ENCODE data around the gene PTPRE.
"Not testable (repeated sequence)": the region's sequence is repeated elsewhere in the genome, so short reads cannot be mapped to it uniquely, and the experiment has no call there.

Gene PTPRE

DNA sequence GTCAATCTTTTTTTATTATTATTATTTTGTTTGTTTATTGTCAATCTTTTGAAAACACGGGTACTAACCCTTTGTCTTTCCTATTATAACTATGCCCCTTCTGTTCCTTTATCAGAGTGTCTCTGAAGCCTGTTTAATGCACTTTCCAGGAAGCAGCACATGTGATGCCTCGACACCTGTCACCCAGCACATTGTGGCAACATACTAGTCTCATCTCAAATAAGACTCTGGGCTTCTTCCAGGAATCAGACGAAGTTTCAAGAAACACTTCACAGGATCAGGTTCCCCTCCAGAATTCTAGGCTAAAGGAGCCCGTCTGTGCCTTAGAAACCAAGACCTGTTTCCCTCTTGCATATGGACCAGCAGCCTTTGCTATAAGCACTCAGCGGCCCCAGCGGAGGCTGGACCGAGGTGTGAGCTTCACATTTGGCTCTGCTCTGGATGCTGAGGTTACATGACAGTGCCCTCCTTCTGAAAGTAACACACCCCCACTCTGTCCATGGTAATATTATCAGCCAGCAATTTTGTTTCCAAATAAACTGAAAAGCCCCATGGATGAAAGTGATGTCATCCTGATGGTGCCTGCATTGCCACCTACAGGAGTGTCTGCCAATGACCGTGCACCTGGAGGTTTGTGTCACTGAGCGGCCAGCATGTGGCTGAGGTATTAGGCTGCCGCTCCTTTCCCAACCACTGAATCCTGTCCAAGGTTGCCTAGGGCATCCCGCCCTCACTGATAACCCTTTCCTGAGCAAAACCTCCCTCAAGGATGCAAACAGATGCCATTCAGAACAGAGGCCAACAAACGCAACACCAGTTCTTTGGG lies 181.2 kb downstream of the PTPRE start:
- no peak for DNase-seq (ENCODE audit: low read depth in 1 of 2, low spot score in 1 of 2)

DNA sequence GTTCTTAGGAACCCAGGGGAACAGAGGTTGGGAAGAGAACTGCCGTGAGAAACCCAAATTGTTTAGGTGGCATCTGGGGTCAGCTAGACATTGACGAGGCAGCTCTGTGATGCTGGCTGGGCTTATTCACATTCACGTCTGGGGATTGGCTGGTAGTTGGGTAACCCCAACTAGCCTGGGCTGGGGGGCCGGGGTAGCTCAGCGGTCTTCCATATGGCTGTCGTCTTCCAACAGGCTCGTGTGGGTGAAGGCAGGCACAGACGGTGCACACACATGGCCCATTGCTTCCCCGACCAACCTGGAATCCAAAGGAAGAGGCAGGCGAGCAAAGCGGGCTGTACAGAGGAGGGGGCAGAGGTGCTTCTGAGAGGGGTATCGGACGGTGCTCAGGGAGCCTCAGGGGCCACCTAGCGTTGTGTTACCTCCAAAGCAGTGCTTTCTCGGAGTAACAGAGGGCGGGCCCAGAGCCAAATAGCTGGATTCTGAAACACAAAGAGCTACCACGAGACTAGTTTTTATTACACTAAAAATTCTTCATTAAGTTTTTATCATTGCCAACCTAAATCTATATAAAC lies 184.8 kb downstream of the PTPRE start:
- DNase-seq (ENCODE audit: low read depth in 1 of 2, low spot score in 1 of 2), result no peak

DNA sequence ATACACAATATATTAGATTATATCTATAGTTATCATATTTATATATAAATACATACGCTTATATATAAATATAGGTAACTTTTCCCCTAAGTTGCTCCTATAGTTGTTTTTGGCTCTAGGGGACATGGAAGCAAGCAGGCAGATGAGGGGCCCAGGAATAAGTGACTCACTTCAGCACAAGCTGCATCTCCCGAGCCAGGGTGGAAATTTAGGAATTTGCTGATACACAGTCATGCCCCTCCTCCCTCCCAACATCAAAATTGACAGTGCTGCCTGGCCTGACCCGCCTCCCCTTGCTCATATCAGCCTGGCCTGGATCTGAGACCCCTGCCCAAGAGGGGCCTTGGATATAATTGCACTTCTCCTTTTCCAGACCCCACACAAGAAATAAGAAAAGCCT lies 185.6 kb downstream of the PTPRE start:
- no peak for DNase-seq (ENCODE audit: low read depth in 1 of 2, low spot score in 1 of 2)

DNA sequence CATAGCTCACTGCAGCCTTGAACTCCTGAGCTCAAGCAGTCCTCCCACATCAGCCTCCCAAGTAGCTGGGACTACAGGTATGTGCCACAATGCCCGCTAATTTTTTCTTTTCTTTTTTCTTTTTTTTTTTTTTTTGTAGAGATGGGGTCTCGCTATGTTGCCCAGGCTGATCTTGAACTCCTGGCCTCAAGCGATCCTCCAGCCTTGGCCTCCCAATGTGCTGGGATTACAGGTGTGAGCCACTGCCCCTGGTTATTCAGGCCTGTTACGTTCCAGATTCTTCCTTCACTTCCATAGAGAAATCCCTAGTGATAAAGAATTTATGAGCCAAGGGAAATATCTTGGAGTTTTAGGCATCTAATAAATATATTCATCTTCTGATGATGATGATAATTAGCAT lies 187.7 kb downstream of the PTPRE start:
- DNase-seq (ENCODE audit: low read depth in 1 of 2, low spot score in 1 of 2), result not testable (repeated sequence)

DNA sequence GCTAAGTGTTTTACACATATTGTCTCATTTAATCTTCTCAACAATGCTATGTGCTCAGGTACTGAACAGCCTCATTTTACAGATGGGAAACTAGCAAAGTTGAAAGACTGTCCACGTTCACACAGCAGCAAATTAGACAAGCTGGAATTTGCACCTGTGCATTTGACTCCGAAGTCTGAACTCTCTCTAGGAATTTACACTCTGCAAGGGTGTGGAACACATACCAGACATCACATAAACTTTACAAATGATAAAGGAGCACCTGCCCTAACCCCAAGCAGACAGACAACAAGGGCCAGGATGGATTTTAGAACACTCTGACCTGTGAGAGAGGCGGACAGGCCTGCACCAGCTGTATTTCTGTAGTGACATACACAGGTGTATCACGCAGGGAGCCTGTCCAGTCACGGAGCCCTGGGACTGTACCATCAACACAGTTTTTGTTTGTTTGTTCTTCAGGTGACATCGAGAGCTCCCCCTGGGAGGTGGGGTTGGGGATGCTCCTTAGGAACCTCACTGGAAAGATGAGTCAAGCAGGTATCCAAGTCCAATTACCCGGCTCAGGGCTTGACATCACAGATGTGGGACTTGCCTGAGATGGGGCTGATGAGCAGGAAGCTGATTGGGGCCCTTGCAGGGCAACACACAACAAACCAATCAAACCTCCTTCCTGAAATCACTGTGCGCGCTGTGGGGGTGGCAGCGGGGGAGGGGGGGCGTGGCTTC lies 188.3 kb downstream of the PTPRE start:
- no peak for DNase-seq (ENCODE audit: low read depth in 1 of 2, low spot score in 1 of 2)

DNA sequence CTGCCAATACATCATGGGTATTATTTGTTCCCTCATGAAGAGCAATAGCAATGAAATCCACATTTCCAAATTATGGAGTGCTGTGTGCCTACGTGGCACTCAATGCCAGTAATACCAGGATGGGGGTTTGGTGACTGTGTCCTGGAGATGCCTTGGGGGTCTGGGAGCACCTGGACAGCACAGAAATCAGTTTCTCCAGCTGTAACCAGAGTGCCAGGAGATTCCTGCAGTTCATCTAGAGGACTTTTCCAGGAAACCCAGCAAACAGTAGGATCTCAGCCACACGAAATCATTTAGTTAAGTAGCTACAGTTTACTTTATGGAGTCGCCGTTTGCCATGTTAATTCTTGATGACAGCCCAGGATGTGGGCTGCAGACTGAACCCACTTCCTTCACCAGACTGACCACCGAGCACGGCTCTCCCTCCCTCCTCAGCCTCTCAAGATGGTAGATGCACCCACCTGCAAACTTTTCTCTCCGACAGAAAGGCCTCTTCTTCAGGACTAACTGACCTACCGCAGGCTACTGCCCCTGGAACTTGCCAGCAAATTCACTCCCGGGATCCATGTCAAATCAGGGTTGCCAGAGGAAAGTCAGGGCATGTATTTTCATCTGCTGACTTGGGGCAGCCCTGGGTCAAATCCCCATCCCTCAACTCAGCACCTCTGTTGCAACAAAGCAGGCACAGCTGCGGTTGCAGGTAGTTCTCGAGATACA lies 189.0 kb downstream of the PTPRE start:
- no peak for DNase-seq (ENCODE audit: low read depth in 1 of 2, low spot score in 1 of 2)

DNA sequence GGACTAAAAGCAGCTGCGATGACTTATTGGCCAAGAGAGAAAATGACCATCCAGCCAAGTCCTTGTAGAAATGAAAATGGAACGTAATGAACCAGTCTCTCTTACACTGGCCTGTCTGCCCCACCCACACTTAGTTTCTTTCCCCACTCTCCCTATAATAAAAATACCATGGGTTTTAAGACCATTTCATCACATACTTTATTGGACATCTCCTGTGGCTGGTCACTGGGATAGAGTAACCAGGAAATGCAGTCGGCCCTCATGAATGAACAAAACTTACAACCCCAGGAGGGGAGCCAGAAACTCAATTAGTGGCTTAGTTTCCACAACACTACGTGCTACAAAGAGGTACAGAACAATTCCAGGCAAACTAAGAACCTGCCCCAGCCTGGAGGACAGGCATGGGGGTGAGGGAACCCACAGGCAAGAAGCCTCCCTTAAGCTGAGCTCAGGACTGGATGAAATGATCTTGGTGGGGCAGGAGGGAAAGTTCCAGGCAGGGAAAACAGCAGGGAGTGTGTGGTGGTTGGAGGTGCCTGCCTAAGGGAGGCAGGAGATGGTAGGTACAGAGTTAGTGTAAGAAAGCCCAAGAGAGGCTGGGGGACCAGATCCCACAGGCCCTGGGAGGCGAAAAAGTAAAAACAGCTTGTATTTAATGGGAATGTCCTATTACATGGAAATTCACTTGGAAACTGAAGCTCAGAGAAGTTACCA lies 189.7 kb downstream of the PTPRE start:
- DNase-seq (ENCODE audit: low read depth in 1 of 2, low spot score in 1 of 2), result no peak

DNA sequence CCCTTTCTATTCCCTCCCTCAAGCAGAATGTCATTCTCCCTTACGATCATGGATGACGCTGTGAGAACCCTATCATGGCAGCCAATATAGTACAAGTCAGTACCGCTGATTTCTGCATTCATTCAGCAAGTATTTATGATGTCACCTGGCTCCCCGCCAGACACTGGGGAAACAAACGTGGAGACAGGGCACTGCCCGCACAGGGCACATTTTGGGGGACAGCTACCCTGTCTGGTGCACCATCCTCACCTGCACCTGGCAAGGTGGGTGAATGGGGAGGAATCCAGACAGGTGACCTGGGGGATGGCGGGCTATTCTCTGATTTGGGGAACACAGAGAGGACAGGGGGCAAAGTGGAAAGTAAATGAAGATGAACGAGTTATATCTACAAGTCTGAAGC lies 190.9 kb downstream of the PTPRE start:
- DNase-seq (ENCODE audit: low read depth in 1 of 2, low spot score in 1 of 2), result no peak

DNA sequence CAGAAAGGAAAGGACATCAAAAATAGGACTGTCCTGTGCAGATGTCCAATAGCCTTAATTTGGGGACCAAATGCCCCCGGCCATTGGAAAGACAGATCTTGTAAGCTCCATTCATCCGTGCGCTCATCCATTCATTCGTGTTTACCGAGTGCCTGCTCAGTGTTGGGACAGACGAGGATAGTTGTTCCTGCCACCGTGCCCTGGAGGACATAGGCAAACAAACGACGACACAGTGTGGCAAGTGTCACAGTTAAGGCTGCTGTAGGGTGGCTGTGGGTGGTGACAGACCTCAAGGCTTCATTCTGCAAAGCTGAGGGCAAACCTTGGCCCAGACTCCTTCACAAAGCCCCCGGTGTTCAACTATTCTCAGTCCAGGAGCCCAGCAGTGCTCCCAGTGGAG lies 191.7 kb downstream of the PTPRE start:
- no peak for DNase-seq (ENCODE audit: low read depth in 1 of 2, low spot score in 1 of 2)

DNA sequence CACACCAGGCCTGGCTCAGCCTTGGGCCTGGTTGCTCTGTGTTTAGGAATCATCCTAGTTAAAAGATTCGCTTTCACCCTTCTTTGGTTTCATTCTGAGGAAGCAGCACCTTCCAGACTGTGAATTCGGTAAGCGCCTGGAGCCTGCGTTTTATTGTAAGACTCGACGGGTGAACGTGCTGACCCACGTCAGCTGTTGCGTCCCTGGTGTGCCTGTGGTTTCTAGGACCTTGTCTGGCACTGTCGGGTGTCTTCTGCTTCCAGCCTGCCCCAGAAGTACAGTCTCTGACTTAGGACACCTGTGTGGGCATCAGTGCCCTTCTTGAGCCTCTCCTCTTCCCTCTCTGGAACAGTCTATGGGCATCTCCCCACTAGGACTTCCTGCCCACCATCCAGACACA lies 193.0 kb downstream of the PTPRE start:
- no peak for DNase-seq (ENCODE audit: low read depth in 1 of 2, low spot score in 1 of 2)

DNA sequence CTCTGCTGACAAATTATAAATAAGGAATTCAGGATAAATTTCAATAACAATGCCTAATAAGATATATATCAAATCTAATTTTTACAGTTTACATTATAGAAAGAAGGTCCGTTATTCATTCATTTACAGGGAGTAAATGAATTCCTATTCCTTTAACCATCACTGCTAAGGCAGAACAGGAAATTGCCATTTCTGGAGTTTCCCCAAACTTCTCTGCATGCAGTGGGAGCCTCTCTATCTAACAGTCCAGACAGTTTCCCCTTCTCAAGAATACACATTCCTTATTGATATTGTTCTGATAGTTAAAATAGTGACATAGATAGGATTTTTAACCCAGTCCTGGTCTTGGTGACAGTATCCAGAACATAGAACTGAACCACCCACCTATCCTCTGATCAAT lies 195.0 kb downstream of the PTPRE start:
- no peak for DNase-seq (ENCODE audit: low read depth in 1 of 2, low spot score in 1 of 2)

DNA sequence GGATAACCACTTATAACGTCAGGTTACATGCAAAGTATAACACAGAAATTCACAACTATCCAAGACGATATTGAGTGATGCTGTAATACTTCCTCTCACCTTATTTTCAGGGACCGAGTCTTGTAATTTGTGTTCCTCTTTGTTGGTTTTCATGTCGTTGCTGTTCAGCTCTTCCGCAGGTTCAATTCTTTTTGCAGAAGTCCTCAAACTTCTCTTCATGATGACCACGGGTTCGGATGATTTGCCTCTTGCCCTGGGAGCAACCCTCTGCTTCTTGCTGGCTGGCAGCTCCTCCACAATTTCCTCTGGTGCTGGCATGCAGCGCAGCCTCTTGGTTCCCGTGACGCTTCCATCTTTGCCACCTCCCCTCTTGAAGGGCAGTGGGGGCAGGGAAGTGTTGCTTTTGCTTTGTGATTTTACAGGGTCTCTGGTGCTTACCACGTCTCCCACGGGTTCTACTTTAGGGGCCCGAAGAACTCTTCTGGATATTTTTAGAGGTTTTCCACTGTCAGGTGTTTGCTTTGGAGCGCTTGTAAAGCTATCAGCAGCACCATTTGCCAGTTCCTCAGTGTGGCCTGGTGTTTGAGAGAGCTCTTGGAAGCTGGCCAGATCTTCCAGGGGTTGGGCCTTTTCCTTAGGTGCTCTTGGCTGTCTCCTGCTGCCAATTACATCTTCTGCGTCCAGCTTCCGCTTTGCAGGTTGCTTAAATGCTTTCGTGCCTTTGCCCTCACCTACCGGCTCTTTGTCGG lies 195.8 kb downstream of the PTPRE start:
- no peak for DNase-seq (ENCODE audit: low read depth in 1 of 2, low spot score in 1 of 2)

DNA sequence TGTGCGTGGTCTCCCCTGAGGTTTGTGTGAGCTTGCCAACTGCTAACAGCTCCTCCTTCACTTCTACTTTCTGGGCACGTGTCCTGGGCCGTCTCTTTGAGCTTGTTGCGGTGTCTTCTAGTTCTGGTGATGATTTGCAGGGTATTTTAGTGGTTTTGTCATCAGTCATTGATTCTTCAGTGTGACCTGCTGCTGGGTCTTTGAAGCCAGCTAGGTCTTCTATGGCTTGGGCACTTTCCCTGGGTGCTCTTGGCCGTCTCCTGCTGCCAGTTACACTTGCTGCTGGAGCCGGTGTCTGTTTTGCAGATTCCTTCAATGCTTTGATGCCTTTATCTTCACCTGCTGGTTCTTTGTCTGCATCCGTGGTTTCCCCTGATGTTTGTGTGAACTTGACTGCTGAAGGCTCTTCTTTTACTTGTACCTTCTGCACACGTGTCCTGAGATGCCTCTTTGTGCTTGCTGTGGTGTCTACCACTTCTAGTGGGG lies 196.4 kb downstream of the PTPRE start:
- no peak for DNase-seq (ENCODE audit: low read depth in 1 of 2, low spot score in 1 of 2)

DNA sequence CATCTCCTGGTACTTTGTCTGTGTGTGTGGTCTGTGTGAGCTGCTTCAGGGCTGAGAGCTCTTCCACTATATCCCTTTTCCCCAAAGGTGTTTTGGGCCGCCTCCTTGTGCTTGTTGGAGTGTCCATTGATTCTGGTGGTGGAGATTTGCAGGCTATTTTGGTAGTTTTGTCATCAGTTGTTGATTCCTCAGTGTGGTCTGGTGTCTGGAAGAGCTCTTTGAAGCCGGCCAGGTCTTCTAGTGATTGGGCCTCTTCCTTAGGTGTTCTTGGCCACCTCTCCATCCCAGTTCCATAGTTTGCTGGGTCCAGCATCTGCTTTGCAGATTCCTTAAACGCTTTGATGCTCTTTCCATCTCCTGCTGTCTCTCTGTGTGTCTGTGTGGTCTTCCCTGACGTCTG lies 198.5 kb downstream of the PTPRE start:
- no peak for DNase-seq (ENCODE audit: low read depth in 1 of 2, low spot score in 1 of 2)

DNA sequence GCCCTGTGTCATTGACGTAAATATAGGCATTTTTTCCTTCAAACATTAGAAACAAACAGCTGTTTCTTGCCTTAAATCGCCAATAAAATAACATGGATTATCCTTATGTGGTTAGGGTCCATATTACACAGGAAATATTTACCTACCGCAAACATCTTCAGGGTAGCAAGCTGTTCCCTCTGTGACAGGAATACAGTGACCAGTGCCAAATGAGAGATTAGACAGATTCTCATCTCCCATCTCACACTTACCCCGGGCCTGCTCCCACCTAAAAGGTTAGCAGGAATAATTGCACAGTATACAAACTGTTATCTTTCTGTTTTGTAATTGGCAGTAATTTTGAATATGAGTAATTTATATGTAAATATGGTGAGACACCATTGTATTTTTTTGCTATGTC lies 202.8 kb downstream of the PTPRE start:
- no peak for DNase-seq (ENCODE audit: low read depth in 1 of 2, low spot score in 1 of 2)

DNA sequence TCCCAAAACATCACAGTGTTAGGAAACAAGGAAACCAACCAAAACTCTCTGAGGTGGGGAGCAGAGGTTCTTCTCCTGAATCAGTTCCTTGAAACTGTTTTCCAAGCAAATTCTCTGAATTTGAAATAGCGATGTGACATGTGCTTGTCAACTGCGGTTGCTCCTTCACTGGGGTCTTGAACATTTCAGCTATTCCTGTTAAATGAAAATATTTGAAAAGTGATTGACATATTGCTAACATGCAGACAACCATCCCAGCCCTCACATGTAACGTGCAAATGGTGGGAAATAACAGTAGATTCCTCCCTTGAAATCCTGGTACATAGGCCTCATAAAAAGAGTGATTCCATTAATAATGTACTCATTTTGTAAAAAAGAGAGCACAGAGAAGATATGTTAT lies 203.4 kb downstream of the PTPRE start:
- no peak for DNase-seq (ENCODE audit: low read depth in 1 of 2, low spot score in 1 of 2)

DNA sequence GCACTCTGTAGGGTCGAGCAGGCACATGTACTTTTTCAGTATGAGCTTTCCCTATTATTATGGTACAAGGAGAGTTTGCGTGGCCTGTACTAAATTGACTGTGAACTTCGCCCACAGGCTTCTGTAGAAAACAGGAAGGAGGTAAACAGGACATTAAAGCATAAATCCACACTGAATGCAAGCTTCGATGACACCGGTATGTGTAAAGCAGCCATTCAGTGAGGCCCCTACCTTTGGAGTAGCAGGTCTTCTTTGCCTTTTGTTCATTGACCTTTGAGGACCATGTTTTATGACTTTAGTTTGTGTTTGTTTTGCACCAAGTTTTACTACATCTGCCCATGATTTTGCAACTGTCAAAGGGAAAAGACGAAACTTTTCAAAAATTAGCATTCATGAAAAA lies 204.8 kb downstream of the PTPRE start:
- no peak for DNase-seq (ENCODE audit: low read depth in 1 of 2, low spot score in 1 of 2)

DNA sequence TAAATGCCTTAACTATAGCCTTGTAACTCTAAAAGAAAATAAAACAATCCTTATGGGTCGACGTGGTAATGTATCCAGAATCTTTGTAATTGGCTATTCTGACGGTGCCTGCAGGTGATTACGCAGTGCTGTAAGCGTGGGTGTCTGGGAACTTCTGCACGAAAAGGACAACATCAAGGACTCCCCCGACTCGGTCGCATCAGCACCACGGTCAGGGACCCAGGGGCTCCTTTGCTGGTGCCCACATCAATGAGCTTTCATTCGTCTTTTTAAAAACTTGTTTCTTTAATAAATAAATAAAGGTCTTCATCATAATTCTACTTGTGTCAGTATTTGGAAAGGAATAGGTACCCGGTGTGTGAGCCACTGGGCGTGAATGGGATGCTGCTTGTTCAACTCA lies 206.1 kb downstream of the PTPRE start:
- DNase-seq (ENCODE audit: low read depth in 1 of 2, low spot score in 1 of 2), result no peak

DNA sequence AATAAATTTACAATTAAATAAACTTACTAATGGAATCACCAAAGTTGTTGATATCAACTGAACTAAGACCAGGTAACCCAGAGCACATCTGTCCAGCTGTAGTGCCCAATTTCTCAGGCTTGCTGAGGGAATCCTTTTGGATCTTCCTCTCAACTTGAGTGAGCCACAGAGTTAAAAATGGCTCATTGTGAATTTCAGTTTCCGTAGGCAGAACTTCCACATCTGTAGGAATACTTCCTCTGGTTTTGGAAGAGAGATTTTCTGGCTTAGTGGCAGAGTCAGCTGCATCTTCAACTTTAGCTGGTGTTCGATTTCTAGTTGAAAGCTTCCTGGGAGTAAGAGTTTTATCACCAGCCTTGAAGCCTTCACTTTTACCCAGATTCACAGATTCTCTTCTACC lies 208.0 kb downstream of the PTPRE start:
- DNase-seq (ENCODE audit: low read depth in 1 of 2, low spot score in 1 of 2), result no peak

DNA sequence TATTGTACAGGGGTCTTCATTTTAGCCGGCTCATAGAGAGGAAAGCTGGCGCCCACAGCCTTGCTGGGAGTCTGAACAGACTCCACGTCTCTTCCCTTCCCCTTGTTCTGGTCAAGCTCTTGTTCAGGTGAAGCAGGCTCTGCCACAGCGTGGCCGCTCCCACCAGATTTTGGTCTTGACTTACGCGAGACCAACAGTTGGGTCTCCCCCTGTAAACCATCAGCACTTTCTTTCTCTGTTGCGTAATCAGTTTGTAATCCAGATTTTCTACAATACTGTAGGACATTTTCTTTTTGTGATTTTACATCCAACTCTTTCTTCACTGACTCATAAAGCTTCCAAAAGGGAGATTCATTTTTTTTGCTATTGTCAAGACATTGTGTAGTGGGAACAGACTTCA lies 208.5 kb downstream of the PTPRE start:
- DNase-seq (ENCODE audit: low read depth in 1 of 2, low spot score in 1 of 2), result no peak
